HTERT RPE-1 (cell line): ENCODE results near the gene CACNA1B.

Experiments used
- in situ Hi-C: fragments of 300-500 bp; cut with MboI; formaldehyde crosslinking; loops from 4 replicates; pipeline ENCODE4 v1.14.3; 2020; ENCODE audit warnings: low sequenced_read_pairs

CACNA1B gene

GRCh38 chr9:138067613-138068367, 190.2 kb downstream of the CACNA1B start:
- in situ Hi-C loops = no loop called here

- in situ Hi-C loops = no loop called here
Measured at GRCh38 chr9:138068601-138069035, 191.0 kb downstream of the CACNA1B start.

- in situ Hi-C loops = no loop called here
Measured at GRCh38 chr9:138069731-138070456, 192.3 kb downstream of the CACNA1B start.

GRCh38 chr9:138070815-138071214, 193.2 kb downstream of the CACNA1B start:
- in situ Hi-C loops = no loop called here

- in situ Hi-C loops = no loop called here
Measured at GRCh38 chr9:138071292-138071691, 193.7 kb downstream of the CACNA1B start.

GRCh38 chr9:138071731-138072130, 194.1 kb downstream of the CACNA1B start:
- in situ Hi-C loops = no loop called here

- in situ Hi-C loops = no loop called here
Measured at GRCh38 chr9:138072161-138072842, 194.7 kb downstream of the CACNA1B start.

- in situ Hi-C loops = no loop called here
Measured at GRCh38 chr9:138072897-138073296, 195.3 kb downstream of the CACNA1B start.

GRCh38 chr9:138073408-138073807, 195.8 kb downstream of the CACNA1B start:
- in situ Hi-C loops = no loop called here

- in situ Hi-C loops = no loop called here
Measured at GRCh38 chr9:138073808-138074207, 196.2 kb downstream of the CACNA1B start.

GRCh38 chr9:138074516-138074915, 196.9 kb downstream of the CACNA1B start:
- in situ Hi-C loops = no loop called here

- in situ Hi-C loops = no loop called here
Measured at GRCh38 chr9:138075496-138075895, 197.9 kb downstream of the CACNA1B start.

- in situ Hi-C loops = no loop called here
Measured at GRCh38 chr9:138075961-138076649, 198.5 kb downstream of the CACNA1B start.

- in situ Hi-C loops = no loop called here
Measured at GRCh38 chr9:138076650-138077009, 199.0 kb downstream of the CACNA1B start.

- in situ Hi-C loops = no loop called here
Measured at GRCh38 chr9:138077126-138077525, 199.5 kb downstream of the CACNA1B start.

GRCh38 chr9:138077898-138078540, 200.4 kb downstream of the CACNA1B start:
- in situ Hi-C loops = no loop called here

- in situ Hi-C loops = no loop called here
Measured at GRCh38 chr9:138078846-138079245, 201.3 kb downstream of the CACNA1B start.

- in situ Hi-C loops = no loop called here
Measured at GRCh38 chr9:138080979-138081378, 203.4 kb downstream of the CACNA1B start.

- in situ Hi-C loops = no loop called here
Measured at GRCh38 chr9:138082918-138083636, 205.5 kb downstream of the CACNA1B start.

- in situ Hi-C loops = no loop called here
Measured at GRCh38 chr9:138083873-138084272, 206.3 kb downstream of the CACNA1B start.
